Measurements from ENCODE around the gene RPL10A.

DNA sequence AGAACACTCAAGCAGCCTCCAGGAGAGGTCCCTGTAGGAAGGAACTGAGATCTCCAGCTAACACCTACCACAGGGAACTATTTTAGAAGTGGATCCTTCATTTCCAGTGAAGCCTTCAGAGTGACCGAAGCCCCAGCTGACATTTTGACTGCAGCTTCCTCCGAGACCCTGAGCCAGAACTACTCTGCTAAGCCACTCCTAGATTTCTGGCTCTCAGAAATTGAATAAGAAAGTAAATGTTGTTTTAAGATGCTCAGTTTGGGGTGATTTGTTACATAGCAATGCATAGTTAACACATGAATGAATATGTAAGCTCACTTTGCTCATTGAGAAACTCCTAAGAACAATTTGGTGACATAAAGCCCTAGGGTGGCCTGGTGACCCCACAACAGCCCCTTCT, 39.0 kb downstream of the RPL10A start:
- TF ChIP-seq CTCF (conservative IDR thresholded peaks at IDR 0.05; ENCODE audit: low read length) (no peak), EZH2phosphoT487 (IDR thresholded peaks at IDR 0.05; ENCODE audit: borderline replicate concordance) (no peak)
